HUES64 (cell line): ENCODE data around the gene SLC6A13.
"Not testable (repeated sequence)": the region's sequence is repeated elsewhere in the genome, so short reads cannot be mapped to it uniquely, and the experiment has no call there.

Source experiments
- H3K27ac ChIP-seq: 2 replicates; pipeline ENCODE4 v1.7.0; 2013; ENCODE audit warnings: low read depth, low read length, inconsistent platforms
- H3K27me3 ChIP-seq: 2 replicates; pipeline ENCODE4 v1.6.1; 2013; ENCODE audit warnings: mild to moderate bottlenecking, low read length; ENCODE audit not compliant: insufficient read depth
- H3K36me3 ChIP-seq: 2 replicates; pipeline ENCODE4 v1.6.1; 2013; ENCODE audit warnings: mild to moderate bottlenecking, low read length; ENCODE audit not compliant: insufficient read depth
- H3K4me1 ChIP-seq: 2 replicates; pipeline ENCODE4 v1.6.1; 2013; ENCODE audit warnings: mild to moderate bottlenecking, low read length, moderate library complexity; ENCODE audit not compliant: insufficient read depth
- H3K4me3 ChIP-seq: 2 replicates; pipeline ENCODE4 v1.5.1; 2013; ENCODE audit warnings: mild to moderate bottlenecking, low read length, moderate library complexity
- H3K9ac ChIP-seq: 2 replicates; pipeline ENCODE4 v1.6.1; 2013; ENCODE audit warnings: mild to moderate bottlenecking, low read depth, low read length
- H3K9me3 ChIP-seq: 2 replicates; pipeline ENCODE4 v1.6.1; 2013; ENCODE audit warnings: low read depth, low read length; ENCODE audit not compliant: insufficient read depth
- WGBS: fragments of 150-250, 120-280 bp; methylation state at CpG from one replicate; pipeline ENCODE4 v1.1.7; 2013; ENCODE audit warnings: missing lambda C conversion rate; 5-methylcytosine and 5-hydroxymethylcytosine counted together

The SLC6A13 gene

DNA sequence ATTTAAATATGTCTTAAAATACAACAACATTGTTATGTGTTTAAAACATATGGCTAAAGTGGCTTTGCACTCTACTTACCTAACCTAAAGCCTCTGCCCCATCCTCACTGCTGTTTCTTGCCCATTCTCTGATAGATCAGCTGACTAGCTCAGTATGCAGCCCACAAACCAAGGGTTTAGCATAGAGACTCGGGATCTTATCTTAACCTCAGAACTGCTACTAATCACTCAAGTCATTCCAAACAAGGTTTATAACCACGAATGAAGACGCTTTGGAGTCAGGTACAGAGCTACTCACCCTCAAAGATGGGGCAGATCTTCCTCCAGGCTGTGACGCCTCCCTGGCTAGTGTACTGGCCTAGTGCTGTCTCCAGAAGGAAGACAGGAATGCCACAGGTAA lies 19.3 kb downstream of the SLC6A13 start:
- WGBS = 86% methylated on average over 4 of the region's 4 CpGs
- H3K9me3 ChIP-seq = peaks cover 16% of the 10 kb centered on the region
- H3K27ac ChIP-seq = no peak overlapping the region
- no peak overlapping the region for H3K4me3 ChIP-seq
- H3K27me3 ChIP-seq = no peaks in the 10 kb centered on the region
- H3K4me1 ChIP-seq = no peaks in the 10 kb centered on the region
- no peak overlapping the region for H3K9ac ChIP-seq
- H3K36me3 ChIP-seq = no peaks in the 10 kb centered on the region

DNA sequence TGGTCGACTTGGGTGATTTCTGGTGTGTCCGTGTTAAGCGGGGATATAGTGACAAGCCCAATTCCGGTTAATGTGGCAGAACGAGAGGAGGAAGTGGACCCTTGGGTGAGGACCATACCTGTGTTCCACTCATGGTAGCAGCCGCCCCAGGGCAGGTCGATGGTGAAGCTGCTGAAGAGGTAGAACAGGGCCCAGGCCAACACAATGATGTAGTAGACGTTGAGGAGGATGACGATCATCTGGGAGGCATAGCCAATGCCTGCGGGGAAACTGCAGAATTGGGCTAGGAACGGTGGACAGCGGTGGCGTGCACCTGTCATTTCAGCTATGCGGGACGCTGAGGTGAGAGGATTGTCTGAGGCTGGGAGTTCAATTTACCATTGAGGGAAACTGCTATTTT lies 20.1 kb downstream of the SLC6A13 start:
- no peak overlapping the region for H3K9ac ChIP-seq
- WGBS = 94% methylated on average over 15 of the region's 15 CpGs
- H3K4me3 ChIP-seq = no peak overlapping the region
- no peaks in the 10 kb centered on the region for H3K4me1 ChIP-seq
- no peaks in the 10 kb centered on the region for H3K36me3 ChIP-seq
- no peaks in the 10 kb centered on the region for H3K27me3 ChIP-seq
- H3K9me3 ChIP-seq = peaks cover 10% of the 10 kb centered on the region
- H3K27ac ChIP-seq = no peak overlapping the region

DNA sequence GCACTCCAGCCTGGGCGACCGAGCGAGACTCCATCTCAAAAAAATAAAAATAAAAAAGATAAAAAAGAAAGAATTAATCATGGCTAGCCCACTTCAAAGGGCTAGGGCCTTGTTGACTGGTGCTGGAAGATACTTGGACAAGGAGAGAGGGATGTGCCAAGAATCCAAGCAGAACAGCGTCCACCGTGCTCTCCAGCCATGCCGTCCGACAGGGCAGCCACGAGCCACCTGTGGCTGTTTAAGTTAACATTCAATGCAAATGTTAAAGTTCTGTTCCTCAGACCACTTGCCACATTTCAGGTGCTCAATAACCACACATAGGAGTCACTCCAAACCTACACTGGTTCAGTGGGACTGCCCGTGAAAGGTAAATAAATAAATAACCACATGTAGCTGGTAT lies 21.4 kb downstream of the SLC6A13 start:
- no peaks in the 10 kb centered on the region for H3K4me1 ChIP-seq
- H3K4me3 ChIP-seq = no peak overlapping the region
- no peak overlapping the region for H3K9ac ChIP-seq
- H3K27me3 ChIP-seq = no peaks in the 10 kb centered on the region
- 96% methylated on average over 6 of the region's 9 CpGs for WGBS
- peaks cover 8% of the 10 kb centered on the region for H3K9me3 ChIP-seq
- no peaks in the 10 kb centered on the region for H3K36me3 ChIP-seq
- no peak overlapping the region for H3K27ac ChIP-seq

DNA sequence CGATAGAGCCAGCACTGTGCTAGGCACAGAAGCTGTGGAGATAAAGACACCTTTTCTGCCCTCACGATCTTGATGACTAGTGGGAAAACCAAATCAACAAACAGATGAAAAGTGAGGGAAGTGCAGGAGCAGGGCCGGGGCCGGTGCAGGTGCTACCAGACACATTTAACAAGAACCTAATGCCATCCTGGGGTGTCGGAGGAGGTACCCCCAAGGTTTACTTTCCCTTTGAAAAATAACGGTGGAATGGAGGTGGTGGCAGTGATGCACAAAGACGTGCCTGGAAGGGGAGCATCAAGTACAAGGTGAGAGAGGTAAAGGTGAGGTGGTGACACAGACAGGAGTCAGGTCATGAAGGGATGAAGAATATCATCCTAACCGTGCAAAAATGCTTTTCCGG lies 22.1 kb downstream of the SLC6A13 start:
- WGBS = 94% methylated on average over 9 of the region's 9 CpGs
- Histone ChIP-seq H3K36me3 (no peaks in the 10 kb centered on the region), H3K9ac (no peak overlapping the region), H3K27ac (no peak overlapping the region), H3K27me3 (no peaks in the 10 kb centered on the region), H3K9me3 (peaks cover 8% of the 10 kb centered on the region; the same call in 1 of the 2 replicates), H3K4me1 (no peaks in the 10 kb centered on the region), H3K4me3 (no peak overlapping the region)

DNA sequence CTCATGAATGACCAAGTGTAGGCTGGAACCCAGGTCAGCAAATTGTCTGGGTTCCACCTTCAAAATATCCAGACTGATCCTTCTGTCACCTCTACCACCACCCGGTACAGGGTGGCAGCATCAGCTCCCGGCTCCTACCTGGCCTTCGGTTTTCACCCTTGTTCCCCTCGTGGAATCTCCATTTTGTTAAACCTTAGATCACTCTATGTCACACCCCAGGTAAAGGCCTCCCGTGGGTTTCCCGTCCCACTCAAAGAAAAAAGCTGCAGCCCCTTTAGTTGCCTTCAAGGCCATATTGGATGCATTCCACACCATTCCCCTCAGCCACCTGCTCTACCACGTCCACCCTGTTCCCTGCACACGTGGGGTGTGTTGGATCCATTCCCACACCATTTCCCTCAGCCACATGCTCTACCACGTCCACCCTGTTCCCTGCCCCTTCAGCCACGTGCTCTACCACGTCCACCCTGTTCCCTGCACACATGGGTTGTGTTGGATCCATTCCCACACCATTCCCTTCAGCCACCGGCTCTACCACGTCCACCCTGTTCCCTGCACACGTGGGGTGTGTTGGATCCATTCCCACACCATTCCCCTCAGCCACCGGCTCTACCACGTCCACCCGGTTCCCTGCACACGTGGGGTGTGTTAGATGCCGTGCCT lies 23.8 kb downstream of the SLC6A13 start:
- Histone ChIP-seq H3K9ac (no peak overlapping the region), H3K27ac (no peak overlapping the region), H3K4me3 (no peak overlapping the region), H3K27me3 (no peaks in the 10 kb centered on the region), H3K36me3 (no peaks in the 10 kb centered on the region), H3K9me3 (peaks cover 15% of the 10 kb centered on the region), H3K4me1 (no peaks in the 10 kb centered on the region)
- 77% methylated on average over 16 of the region's 19 CpGs for WGBS

DNA sequence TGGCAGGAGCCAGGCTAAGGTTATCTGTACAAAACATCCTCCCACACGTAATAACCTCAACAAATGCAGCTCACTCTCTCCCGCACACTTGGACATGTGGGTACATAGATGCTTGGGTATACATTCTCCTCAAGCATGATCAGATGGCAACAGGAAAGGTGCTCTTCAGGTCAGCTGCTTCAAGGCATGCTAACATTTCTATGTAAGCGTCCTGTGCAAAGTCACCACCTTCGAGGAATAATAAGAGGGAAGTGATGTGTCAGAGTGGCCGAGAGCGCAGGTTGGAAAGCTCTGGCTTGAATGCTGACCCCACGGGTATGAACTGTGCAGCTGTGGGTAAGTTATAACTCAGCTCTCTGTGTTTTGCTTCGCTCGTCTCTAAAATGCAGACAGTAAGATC lies 24.5 kb downstream of the SLC6A13 start:
- Histone ChIP-seq H3K4me1 (no peaks in the 10 kb centered on the region), H3K4me3 (no peak overlapping the region), H3K9ac (no peak overlapping the region), H3K36me3 (no peaks in the 10 kb centered on the region), H3K27ac (no peak overlapping the region), H3K27me3 (no peaks in the 10 kb centered on the region), H3K9me3 (peaks cover 15% of the 10 kb centered on the region)
- WGBS = 93% methylated on average over 9 of the region's 9 CpGs

DNA sequence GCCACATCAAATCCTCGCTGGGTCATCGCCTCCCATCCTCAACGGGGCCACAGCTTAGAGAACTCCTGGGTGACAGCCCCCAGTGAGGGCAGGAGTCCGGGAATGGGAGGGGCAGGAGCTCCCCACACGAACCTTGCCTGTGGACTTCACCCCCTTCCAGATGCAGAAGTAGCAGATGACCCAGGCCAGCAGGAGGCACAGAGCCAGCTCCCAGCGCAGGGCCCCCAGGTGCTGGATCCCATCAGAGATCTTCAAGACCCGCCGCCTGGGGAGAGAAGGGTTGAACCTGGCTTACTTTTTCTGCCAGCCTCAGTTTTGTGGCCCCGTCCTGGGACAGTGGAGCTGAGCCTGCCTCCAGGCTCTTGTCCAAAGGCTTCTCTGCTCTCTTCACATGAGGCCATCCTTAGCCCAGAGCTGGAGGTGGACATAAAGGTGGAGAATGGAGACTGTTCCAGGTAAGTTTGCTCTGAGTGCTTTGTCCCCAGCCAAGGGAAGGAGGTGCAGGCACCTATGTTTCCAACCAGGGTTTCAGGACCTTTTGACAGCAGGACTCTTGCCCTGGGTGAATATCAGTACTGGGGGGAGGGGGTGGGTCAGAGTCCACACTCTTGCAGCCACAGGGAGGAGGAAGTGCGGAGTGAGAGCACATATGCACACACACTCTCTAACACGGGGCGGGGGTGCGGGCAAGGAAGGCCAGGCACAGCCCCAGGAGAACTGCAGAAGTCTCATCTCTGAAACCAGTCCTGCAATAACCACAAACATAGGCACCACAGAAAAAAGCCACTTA lies 25.4 kb downstream of the SLC6A13 start:
- Histone ChIP-seq H3K27ac (no peak overlapping the region), H3K9ac (no peak overlapping the region), H3K36me3 (no peaks in the 10 kb centered on the region), H3K27me3 (no peaks in the 10 kb centered on the region), H3K4me3 (no peak overlapping the region), H3K9me3 (peaks cover 15% of the 10 kb centered on the region), H3K4me1 (no peaks in the 10 kb centered on the region)
- WGBS = 91% methylated on average over 13 of the region's 13 CpGs

DNA sequence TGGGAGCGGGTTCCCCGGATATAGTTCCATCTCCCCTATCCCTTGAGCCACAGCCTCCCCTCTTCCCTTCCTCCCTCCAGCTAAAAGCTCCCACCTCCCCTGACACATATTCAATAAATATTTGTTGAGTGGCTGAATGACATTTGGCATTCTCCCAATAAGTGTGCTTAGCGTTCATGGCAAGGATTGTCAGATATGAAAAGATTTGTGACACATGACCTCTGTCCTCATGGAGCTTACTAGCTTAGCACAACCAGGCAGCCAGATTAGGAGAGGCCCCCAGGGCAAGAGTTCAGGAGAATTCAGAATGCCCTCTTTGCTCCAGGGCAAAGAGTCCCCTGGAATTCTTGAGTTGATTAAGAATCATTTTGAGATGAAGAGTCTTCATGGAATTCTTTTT lies 26.2 kb downstream of the SLC6A13 start:
- H3K36me3 ChIP-seq = no peaks in the 10 kb centered on the region
- H3K9me3 ChIP-seq = peaks cover 15% of the 10 kb centered on the region
- H3K4me3 ChIP-seq = no peak overlapping the region
- H3K27ac ChIP-seq = no peak overlapping the region
- WGBS = 94% methylated on average over 3 of the region's 3 CpGs
- no peaks in the 10 kb centered on the region for H3K4me1 ChIP-seq
- H3K9ac ChIP-seq = no peak overlapping the region
- H3K27me3 ChIP-seq = no peaks in the 10 kb centered on the region

DNA sequence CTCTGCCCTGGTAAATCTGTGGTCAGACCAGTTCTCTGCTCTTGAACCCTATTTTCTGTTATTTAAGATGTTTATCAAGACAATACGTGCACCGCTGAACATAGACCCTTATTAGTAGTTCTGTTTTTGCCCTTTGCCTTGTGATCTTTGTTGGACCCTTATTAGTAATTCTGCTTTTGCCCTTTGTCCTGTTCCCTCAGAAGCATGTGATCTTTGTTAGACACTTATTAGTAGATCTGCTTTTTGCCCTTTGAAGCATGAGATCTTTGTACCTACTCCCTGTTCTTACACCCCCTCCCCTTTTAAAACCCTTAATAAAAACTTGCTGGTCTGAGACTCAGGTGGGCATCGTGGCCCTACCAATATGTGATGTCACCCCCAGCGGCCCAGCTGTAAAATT lies 26.7 kb downstream of the SLC6A13 start:
- 80% methylated on average over 4 of the region's 4 CpGs for WGBS

DNA sequence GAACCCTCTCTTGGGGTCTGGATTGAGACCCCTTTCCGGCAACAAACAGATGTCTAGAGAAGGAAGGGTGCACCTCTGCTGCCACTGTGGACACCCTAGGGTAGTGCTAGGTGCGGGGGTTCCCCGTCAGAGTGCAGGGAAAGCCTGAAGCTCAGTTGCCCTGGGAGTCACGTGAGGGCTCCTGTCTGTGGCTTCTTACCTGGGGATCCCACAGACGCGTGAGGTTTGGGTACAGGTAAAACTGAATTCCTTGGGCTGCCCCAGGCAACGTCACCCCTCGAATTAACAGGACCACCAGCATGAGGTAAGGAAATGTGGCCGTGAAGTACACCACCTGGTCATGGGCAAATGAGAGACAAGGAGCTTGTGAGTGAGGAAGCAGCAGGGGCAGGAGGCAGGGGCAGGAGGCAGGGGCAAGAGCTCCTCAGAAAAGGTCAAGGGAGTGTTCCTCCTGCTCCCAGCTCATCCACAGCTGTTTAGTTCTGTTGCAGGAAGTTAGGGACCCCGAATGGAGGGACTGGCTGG lies 27.7 kb downstream of the SLC6A13 start:
- no peak overlapping the region for H3K4me3 ChIP-seq
- H3K9me3 ChIP-seq = peaks cover 15% of the 10 kb centered on the region
- H3K9ac ChIP-seq = no peak overlapping the region
- no peaks in the 10 kb centered on the region for H3K36me3 ChIP-seq
- no peak overlapping the region for H3K27ac ChIP-seq
- H3K4me1 ChIP-seq = peaks cover 8% of the 10 kb centered on the region; the same call in 1 of the 2 replicates
- WGBS = 95% methylated on average over 10 of the region's 10 CpGs
- no peaks in the 10 kb centered on the region for H3K27me3 ChIP-seq

More for the DNA sequence above, 26.7 kb downstream of the SLC6A13 start:
- not testable (repeated sequence) for H3K4me3 ChIP-seq, H3K27me3 ChIP-seq, H3K36me3 ChIP-seq, H3K9ac ChIP-seq, H3K4me1 ChIP-seq, H3K27ac ChIP-seq
- peaks cover 15% of the 10 kb centered on the region for H3K9me3 ChIP-seq

DNA sequence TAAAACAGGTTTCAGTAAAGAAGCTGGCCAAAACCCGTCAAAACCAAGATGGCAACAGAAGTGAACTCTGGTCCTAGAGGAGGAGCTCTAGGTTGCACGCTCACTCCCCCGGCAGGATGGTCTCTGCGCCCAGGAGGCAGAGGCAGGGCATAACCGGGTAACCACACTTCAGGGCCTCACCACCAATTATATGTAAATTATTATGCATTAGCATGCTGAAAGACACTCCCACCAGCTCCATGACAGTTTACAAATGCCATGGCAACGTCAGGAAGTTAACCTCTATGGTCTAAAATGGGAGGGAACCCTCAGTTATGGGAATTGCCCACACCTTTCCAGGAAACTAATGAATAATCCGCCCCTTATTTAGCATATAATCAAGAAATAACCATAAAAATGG lies 28.6 kb downstream of the SLC6A13 start:
- 79% methylated on average over 6 of the region's 7 CpGs for WGBS

More for the DNA sequence above, 28.6 kb downstream of the SLC6A13 start:
- H3K27me3 ChIP-seq = peaks cover 5% of the 10 kb centered on the region; the same call in 1 of the 2 replicates
- peaks cover 9% of the 10 kb centered on the region; the same call in 1 of the 2 replicates for H3K4me1 ChIP-seq
- no peaks in the 10 kb centered on the region for H3K36me3 ChIP-seq
- no peak overlapping the region for H3K27ac ChIP-seq
- no peak overlapping the region for H3K4me3 ChIP-seq
- H3K9ac ChIP-seq = no peak overlapping the region
- peaks cover 15% of the 10 kb centered on the region for H3K9me3 ChIP-seq
